ENCODE data around the gene NATD1.

The NATD1 gene

DNA sequence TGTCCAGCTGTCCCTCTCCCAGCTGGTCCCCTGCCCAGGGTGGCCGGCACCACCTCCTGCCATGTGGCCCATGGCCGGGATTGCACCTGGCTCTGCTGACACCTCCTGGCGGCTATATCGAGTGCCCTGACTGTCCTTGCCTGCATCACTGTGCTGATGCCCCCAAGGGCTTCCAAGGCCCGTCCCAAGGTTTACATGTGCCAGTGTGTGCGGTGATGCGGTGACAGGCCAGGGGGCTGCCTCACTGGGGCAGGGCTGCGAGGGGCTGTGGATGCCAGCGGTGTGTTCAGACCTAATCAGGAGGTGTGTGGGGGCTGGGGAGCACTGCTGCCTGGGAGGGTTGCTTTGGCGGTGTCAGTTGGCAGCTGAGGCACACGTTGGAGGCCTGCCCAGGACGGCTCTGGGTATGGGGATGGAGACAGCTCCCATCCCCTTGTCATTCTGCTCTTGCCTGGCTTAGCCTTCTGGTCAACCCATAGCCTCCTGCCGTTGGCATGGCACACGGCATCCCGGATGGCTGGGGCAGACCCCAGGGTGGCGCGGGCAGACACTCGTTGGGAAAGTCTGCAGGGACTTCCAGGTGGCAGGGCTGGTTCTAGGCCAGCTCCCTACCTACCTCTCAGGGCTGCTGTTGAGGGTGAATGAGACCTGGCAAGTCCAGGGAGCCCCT is 36.8 kb upstream of the NATD1 start:
- no peak for DNase-seq (ENCODE audit: low read depth)

GRCh38 chr17:21289175-21289901 is 36.1 kb upstream of the NATD1 start:
- DNase-seq (ENCODE audit: low read depth) = no peak

GRCh38 chr17:21288571-21289017 is 35.4 kb upstream of the NATD1 start:
- no peak for DNase-seq (ENCODE audit: low read depth)

DNA sequence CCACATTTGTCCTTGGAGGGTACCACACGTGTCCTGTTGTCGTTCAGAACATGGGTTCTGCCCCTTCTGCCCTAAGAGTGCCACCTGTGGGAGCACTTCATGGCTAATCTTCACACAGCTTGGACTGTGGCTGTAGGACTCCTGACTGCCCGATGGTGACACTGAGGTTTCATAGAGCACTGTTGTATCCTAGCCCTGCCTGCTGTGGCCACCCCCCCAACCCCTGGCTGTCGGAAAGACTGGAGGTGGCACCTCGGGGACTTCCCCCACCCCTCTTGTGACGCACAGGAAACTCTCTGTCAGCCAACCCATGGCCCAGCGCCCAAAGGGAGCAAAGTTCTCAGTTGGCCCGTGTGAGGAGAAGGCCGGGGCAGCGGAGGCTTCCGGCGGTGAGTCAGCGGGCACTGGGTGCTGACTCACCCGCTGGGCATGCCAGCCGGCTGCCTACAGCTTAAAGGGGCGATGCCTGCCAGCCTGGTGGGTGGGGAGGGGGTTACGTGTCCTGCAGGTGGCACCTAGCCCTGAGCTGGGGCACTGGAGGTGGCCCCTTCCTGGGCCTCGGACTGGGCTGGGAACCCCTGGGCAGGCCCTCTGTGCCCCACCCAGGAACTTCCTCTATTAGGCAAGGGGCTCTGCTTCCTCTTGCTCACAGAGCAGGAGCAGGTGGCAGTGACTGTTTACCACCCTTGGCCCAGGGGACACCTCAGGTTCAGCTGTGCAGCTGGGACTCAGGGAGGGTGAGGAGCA is 34.7 kb upstream of the NATD1 start:
- peak; percentile 85 for DNase-seq (ENCODE audit: low read depth)

DNA sequence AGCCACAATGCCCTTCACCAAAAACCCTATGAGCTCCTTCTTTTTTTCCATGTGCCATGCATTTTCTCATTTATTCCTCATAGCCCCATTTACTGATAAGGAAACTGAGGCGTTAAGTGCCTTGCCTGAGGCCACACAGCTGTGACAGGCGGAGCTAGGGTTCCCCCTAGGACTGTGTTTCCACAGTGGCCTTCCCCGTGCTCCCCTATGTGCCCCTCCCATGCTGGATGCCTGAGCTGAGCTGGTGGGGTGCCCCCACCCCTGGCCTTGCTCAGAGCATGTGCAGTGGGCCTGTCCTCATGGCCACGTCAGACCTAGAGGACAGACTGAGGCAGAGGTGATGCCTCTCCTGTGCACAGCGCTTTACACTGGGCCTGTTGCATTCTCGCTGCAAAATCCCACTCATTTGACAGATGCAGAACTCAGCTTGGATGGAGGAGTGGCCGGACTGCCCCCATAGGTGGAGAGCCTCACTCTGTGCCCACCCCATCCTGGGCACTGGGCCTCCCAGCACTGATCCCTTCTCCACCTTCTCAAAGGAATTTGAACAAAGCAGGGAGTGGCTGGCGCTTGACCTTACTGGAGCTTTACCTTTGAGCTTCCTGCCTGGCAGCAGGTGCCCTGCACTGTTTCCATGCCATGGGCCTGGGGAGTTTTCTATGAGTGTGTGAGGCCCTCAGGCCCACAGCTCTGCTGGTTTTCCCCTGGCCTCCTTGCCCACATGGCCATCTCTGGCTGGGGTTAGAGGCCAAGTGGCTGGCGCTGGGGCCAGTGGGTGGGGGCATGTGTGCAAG is 33.9 kb upstream of the NATD1 start:
- no peak for DNase-seq (ENCODE audit: low read depth)

GRCh38 chr17:21286066-21286770 is 33.0 kb upstream of the NATD1 start:
- DNase-seq (ENCODE audit: low read depth) = peak; percentile 99

GRCh38 chr17:21285164-21286065 is 32.2 kb upstream of the NATD1 start:
- DNase-seq (ENCODE audit: low read depth) = peak; percentile 62

GRCh38 chr17:21284319-21285163 is 31.3 kb upstream of the NATD1 start, which contains the start of gene MAP2K3:
Gene MAP2K3 (plus strand): TSS chr17:21284711. CDS start chr17:21284921, 210 bp downstream.
- peak; percentile 98 for DNase-seq (ENCODE audit: low read depth)

DNA sequence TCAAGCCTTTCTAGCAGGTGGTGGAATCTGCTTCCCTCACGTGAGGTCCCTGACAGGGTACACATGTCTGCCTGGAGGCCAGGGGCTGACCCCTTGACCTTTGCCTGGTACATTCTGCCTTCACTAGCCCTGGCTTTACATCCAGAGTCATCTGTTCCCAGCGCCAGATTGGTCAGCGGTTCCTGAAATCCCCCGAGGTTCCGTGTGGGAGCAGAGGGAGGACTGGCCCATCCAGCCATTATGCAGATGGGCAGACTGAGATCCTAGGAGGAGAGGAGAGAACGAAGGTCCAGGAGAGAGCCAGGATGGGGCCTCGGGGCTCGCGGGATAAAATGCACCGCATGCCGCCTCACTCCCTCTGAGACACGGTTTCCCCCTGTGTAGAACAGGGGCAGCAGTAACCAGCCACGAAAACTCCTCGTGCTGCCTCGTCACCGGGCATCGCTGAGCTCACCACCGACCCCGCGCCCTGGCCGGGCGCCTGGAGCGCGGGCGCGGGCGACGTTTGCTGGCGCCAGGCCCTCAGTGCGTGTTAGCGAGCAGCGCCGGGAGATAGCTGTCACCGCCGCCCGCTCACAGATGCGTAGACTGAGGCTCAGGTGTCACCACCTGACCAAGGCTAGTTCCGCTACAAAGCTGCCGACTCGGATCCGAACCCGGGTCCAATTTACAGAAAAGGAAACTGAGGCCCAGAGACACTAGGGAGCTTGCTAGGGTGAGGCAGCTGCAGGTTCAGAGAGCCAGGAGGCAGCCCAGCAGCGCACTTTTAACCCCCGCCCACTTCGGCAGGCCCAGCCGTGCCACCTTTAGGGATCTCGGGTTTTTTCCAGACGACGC is 30.5 kb upstream of the NATD1 start:
- DNase-seq (ENCODE audit: low read depth) = peak; percentile 32

DNA sequence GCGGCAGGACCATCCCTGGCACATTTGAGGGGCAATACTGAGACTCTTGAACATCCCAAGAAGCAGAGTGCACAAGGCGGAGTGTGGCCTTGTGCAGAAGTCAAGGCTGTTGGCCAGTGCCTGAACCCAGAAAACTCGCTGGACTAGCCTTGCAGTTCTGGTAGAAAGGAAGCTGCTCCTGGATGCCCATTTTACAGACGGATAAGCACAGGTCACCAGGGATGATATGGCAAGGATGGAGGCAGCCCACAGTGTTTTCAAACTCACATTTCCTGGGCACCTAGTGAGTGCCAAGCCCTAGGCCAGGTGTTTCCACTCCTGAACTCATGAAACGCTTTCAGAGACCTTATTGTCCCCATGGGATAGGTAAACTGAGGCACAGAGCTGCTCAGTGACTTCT is 29.6 kb upstream of the NATD1 start:
- DNase-seq (ENCODE audit: low read depth) = no peak

- DNase-seq (ENCODE audit: low read depth) = peak; percentile 94
Measured at GRCh38 chr17:21282231-21282630, 29.0 kb upstream of the NATD1 start.

GRCh38 chr17:21280081-21280518 is 26.9 kb upstream of the NATD1 start:
- peak; percentile 50 for DNase-seq (ENCODE audit: low read depth)

DNA sequence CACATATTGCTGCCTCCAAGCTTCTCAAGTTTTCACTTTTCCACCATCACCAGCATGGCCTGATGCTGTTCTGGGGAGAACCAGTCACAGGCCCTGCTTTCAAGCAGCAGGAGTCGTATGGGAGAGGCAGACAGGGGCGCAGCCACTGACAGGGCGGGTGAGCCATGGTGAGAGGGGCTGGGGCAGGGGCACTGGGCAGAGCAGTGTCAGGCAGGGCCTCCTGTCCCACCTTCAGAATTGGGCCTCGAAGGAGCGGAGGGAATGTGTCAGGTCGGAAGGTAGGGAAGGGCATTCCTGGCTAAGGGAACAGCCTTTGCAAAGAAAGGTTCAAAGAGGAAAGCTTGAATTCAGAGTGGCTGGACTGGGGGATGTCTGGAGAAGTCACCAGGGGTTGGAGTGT is 26.4 kb upstream of the NATD1 start:
- DNase-seq (ENCODE audit: low read depth) = no peak

DNA sequence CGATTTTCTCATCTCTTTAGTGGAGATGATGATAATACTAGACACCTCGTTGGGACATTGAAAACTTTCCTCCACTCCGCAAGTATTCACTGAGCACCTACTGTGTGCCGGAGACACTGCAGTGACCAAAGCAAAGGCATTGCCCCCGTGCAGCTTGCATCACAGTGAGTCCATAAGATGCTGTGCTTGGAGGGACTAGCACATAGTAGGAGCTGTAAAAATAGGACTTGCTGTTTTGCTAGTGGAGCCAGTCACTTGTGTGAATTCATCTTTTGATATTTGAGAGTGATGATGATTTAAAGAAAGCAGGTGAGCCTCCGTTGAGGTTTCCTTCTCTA is 26.0 kb upstream of the NATD1 start:
- DNase-seq (ENCODE audit: low read depth) = no peak

DNA sequence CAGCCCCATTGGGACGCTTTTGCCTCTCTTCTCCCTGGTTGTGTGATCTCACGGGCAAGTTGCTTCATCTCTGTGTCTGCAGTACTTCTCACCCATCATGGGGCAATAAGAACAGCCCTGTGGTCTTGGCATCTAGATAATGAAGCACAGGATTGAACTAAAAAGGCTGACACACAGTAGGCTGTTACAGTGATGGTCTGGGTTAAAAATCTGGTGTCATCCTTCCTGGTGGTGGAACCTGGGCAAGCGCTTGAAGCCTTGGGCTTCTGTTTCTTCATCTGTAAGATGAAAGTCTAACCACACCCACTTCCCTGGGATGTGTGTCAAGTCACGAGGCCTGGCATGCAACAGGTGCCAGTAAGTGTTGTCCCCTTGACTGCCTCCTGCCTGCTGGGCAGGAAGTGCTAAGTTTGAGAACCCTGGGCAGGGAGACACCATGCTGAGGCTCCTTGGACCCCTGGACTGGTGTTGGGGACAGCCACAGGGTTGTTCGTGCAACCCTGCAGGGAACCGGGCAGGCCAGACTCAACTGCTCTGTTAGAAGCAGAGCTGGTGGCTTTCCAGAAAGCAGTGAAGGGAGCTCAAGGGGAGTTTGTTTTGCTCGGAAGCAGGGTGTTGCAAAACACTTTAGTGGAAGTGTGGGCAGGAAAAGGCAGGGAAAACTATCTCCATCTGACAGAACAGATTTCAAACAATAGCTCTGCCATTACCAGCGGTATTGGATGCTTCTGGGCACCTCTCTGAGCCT is 25.4 kb upstream of the NATD1 start:
- DNase-seq (ENCODE audit: low read depth) = peak; percentile 41

DNA sequence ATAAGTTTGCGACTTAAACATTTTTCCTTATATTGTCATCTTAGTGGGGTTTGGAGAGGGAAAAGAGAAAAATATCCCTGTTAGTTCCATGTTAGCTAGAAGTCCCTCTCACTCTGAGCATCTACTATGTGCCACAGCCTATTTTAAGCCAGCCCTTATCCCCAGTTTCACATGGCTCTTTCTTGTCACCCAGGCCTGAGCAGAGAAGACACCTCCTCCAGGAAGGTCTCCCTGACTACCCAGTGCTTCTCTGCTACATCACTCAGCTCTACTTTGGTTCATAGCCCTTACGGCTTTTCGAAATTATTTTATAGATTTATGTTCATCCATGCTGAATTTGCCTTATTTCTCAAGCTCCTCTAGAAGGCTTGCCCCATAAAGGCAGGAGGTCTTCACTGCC is 24.1 kb upstream of the NATD1 start:
- no peak for DNase-seq (ENCODE audit: low read depth)

- DNase-seq (ENCODE audit: low read depth) = no peak
Measured at GRCh38 chr17:21276264-21276588, 23.0 kb upstream of the NATD1 start.

All from amniotic epithelial cell (primary cell).